Coronary artery (tissue), 2 donors: ENCODE measurements around the gene PHF13.

Experiments used
- DNase-seq: peaks from one replicate; pipeline ENCODE4 v3.0.0-alpha.2; 2017; ENCODE audit warnings: low spot score
- H3K27ac ChIP-seq, 2 donors: fragments of 200-600 bp; sonication (generic); one replicate each; pipeline ENCODE4 v1.5.1; 2016 to 2019
- H3K4me3 ChIP-seq: fragments of 200-600 bp; sonication (generic); 2 replicates; pipeline ENCODE4 v1.5.1; 2016; ENCODE audit warnings: mild to moderate bottlenecking, moderate library complexity
- TF ChIP-seq, protein P1 (sequence below): fragments of 200-600 bp; sonication (generic); IDR thresholded peaks from one replicate; pipeline ENCODE4 v1.5.1; 2019; ENCODE audit warnings: antibody characterized with exemption

Gene PHF13

DNA sequence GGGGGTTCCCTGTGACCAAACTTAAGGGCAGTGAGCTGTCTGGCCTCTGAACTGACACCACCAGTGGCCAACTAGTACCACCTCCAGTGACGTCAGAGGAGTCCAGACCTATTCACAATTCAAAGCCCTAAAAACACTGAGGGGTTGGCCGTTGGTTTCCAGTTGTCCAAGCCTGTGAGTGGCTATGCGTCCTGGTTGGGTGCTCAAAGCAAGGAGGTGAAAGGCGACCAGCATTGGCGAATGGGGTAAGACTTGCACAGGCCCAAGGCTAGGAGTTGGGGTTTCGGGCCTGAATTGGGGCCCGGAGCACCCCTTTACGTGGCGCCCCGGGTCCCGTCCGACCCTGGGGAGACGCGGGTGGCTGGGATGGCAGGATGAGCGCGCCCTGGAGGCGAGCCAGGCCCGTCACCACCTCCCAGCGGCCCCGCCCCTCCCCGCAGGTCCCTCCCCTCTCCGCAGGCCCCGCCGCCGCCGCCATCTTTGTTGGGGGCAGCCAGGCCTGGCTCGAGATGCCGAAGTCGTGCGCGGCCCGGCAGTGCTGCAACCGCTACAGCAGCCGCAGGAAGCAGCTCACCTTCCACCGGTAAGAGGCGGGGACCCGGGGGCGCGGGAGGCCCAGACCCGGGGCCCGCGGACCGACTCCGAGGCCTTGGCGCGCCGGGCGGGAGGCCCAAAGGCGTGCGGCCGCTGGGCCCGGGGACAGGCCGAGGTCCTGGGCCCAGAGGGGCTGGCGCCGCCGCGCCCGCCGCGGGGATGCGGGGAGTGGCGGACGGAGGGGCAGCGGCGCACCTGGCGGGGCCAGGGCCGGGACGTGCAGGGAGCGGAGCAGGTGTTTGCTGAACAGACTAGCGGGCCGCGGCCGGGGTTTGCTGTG is 11.4 kb downstream of the PHF13 start, which contains the start of gene THAP3:
Gene THAP3, plus strand, starts transcription at position 159 of the 874 bp plus-strand sequence. Its CDS starts 351 bp downstream, at position 510.
- peak; percentile 89 for DNase-seq
- TF ChIP-seq, protein P1, sequence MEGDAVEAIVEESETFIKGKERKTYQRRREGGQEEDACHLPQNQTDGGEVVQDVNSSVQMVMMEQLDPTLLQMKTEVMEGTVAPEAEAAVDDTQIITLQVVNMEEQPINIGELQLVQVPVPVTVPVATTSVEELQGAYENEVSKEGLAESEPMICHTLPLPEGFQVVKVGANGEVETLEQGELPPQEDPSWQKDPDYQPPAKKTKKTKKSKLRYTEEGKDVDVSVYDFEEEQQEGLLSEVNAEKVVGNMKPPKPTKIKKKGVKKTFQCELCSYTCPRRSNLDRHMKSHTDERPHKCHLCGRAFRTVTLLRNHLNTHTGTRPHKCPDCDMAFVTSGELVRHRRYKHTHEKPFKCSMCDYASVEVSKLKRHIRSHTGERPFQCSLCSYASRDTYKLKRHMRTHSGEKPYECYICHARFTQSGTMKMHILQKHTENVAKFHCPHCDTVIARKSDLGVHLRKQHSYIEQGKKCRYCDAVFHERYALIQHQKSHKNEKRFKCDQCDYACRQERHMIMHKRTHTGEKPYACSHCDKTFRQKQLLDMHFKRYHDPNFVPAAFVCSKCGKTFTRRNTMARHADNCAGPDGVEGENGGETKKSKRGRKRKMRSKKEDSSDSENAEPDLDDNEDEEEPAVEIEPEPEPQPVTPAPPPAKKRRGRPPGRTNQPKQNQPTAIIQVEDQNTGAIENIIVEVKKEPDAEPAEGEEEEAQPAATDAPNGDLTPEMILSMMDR = no peak
- Histone ChIP-seq H3K27ac (peak within 1 kb of the TSS; percentile 94 to 95), H3K4me3 (peak within 1 kb of the TSS; percentile 87)

DNA sequence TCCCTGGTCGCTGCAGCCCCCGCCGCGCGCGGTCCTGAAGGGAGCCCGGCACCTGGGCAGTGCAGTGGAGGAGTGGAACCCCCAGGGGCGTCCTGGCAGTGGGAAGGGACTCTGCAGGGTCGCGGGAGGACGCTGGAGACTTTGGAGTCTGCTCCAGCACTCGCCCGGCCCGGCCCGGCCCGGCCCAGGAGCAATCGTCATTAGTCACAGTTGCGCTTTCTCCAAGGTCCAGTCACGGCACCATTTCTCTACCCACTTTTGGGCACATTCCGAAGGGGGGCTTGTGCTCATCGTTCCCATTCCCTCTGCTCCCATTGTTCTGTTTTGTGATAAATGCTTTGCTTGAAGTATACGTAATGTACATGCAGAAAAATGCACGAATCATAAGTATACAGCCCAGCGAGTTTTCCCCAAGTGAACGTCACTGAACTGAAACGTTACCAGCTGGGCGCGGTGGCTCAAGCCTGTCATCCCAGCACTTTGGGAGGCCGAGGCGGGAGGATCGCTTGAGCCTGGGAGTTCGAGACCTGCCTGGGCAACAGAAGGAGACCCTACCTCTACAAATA is 12.1 kb downstream of the PHF13 start:
- no peak for DNase-seq
- TF ChIP-seq, protein P1 = no peak
- Histone ChIP-seq H3K4me3 (peak overlapping the region; percentile 87), H3K27ac (peak overlapping the region; percentile 94 to 95)

DNA sequence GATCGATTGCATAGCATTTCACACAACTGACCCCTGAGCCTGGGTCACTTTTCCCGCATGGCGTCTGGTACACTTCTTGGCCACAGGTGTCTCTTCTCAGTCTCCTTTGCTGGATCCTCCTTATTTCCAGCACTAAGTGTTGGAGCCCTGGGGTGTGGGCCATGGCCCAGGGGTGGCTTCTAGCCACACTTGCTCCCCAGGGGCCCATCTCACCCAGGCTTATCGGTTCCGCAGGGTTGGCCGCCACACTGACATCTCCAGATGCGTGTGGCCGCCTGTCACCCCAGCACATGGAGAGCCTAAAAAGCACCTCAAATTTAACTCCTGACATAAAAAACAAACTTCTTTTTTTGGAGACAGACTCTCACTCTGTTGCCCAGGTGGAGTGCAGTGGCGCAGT is 13.5 kb downstream of the PHF13 start:
- Histone ChIP-seq H3K27ac (no peak overlapping the region), H3K4me3 (peak overlapping the region; percentile 87)
- DNase-seq = no peak
- TF ChIP-seq, protein P1 = no peak

GRCh38 chr1:6627841-6628545 is 14.5 kb downstream of the PHF13 start:
- no peak overlapping the region for H3K27ac ChIP-seq
- H3K4me3 ChIP-seq = no peak overlapping the region

DNA sequence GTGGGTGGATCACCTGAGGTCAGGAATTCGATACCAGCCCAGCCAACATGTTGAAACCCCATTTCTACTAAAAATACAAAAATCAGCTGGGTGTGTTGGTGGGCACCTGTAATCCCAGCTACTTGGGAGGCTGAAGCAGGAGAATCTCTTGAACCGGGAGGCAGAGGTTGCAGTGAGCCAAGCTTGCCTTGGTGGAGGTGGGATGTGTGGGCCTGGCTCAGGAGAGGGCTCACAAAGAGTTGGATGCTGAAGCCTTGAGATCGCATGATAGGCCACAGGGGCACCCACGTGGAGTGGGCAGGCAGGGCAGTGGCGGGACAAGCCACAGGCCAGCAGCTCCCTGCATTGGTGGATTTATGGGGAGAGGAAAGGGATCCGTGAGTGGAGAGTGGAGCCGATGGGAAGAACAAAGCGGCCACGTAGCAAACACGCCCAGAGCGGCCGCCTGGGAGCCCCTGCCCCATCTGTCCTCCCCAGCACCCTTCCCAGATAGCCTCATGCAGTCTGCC is 15.5 kb downstream of the PHF13 start:
- TF ChIP-seq, protein P1 = no peak
- H3K4me3 ChIP-seq = no peak overlapping the region
- no peak overlapping the region for H3K27ac ChIP-seq
- no peak for DNase-seq

More at GRCh38 chr1:6627841-6628545, 14.5 kb downstream of the PHF13 start:
- DNase-seq = no peak
- TF ChIP-seq, protein P1 = no peak

DNA sequence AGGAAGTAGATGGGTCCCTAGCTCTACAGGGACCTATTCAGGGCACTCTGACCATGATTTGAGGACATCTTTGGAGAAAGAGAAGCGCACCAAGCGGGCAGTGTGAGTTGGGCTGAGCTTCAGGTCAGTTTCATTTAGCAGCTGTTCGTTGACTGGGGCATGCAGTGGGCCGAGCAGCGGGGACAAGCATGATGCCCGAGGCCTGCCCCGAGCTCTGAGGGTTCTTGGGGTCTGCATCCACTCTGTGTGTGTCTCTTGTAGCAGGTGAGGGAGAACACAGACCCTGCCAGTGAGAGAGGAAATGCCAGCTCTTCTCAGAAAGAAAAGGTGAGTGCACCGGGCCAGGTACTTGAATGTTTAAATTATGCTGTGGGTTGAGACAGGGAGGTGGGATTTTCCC is 16.5 kb downstream of the PHF13 start:
- H3K27ac ChIP-seq = no peak overlapping the region
- TF ChIP-seq, protein P1 = no peak

More for the DNA sequence above, 16.5 kb downstream of the PHF13 start:
- H3K4me3 ChIP-seq = no peak overlapping the region
- DNase-seq = no peak
